ENCODE data around the gene UBE2QL1.
"Not testable (repeated sequence)": the region's sequence is repeated elsewhere in the genome, so short reads cannot be mapped to it uniquely, and the experiment has no call there.

UBE2QL1 gene

GRCh38 chr5:6497262-6497661 lies 48.6 kb downstream of the UBE2QL1 start:
- DNase-seq (ENCODE audit: low read depth in 2 of 2): no peak

GRCh38 chr5:6498968-6499367 lies 50.3 kb downstream of the UBE2QL1 start:
- DNase-seq (ENCODE audit: low read depth in 2 of 2): no peak

GRCh38 chr5:6501701-6502100 lies 53.0 kb downstream of the UBE2QL1 start:
- DNase-seq (ENCODE audit: low read depth in 2 of 2): no peak

GRCh38 chr5:6502421-6502820 lies 53.8 kb downstream of the UBE2QL1 start:
- no peak for DNase-seq (ENCODE audit: low read depth in 2 of 2)

- DNase-seq (ENCODE audit: low read depth in 2 of 2): no peak
These were observed 54.7 kb downstream of the UBE2QL1 start for GRCh38 chr5:6503342-6503741.

- no peak for DNase-seq (ENCODE audit: low read depth in 2 of 2)
These were observed 56.2 kb downstream of the UBE2QL1 start for GRCh38 chr5:6504677-6505415.

GRCh38 chr5:6505416-6505755 lies 56.7 kb downstream of the UBE2QL1 start:
- DNase-seq (ENCODE audit: low read depth in 2 of 2): no peak

GRCh38 chr5:6505783-6506557 lies 57.3 kb downstream of the UBE2QL1 start:
- no peak for DNase-seq (ENCODE audit: low read depth in 2 of 2)

- DNase-seq (ENCODE audit: low read depth in 2 of 2): no peak
These were observed 58.0 kb downstream of the UBE2QL1 start for GRCh38 chr5:6506611-6507010.

- DNase-seq (ENCODE audit: low read depth in 2 of 2): no peak
These were observed 60.3 kb downstream of the UBE2QL1 start for GRCh38 chr5:6508931-6509330.

GRCh38 chr5:6510132-6510531 lies 61.5 kb downstream of the UBE2QL1 start:
- no peak for DNase-seq (ENCODE audit: low read depth in 2 of 2)

- DNase-seq (ENCODE audit: low read depth in 2 of 2): no peak
These were observed 62.3 kb downstream of the UBE2QL1 start for GRCh38 chr5:6510973-6511372.

GRCh38 chr5:6515812-6516211 lies 67.2 kb downstream of the UBE2QL1 start:
- DNase-seq (ENCODE audit: low read depth in 2 of 2): not testable (repeated sequence)

GRCh38 chr5:6516823-6517222 lies 68.2 kb downstream of the UBE2QL1 start:
- DNase-seq (ENCODE audit: low read depth in 2 of 2): no peak

GRCh38 chr5:6517510-6517909 lies 68.9 kb downstream of the UBE2QL1 start:
- DNase-seq (ENCODE audit: low read depth in 2 of 2): no peak

GRCh38 chr5:6518298-6519057 lies 69.8 kb downstream of the UBE2QL1 start:
- no peak for DNase-seq (ENCODE audit: low read depth in 2 of 2)

- DNase-seq (ENCODE audit: low read depth in 2 of 2): no peak
These were observed 71.5 kb downstream of the UBE2QL1 start for GRCh38 chr5:6520201-6520600.

GRCh38 chr5:6522331-6522730 lies 73.7 kb downstream of the UBE2QL1 start:
- DNase-seq (ENCODE audit: low read depth in 2 of 2): no peak

- no peak for DNase-seq (ENCODE audit: low read depth in 2 of 2)
These were observed 74.3 kb downstream of the UBE2QL1 start for GRCh38 chr5:6522923-6523322.

- DNase-seq (ENCODE audit: low read depth in 2 of 2): no peak
These were observed 76.8 kb downstream of the UBE2QL1 start for GRCh38 chr5:6525422-6525821.

- no peak for DNase-seq (ENCODE audit: low read depth in 2 of 2)
These were observed 77.3 kb downstream of the UBE2QL1 start for GRCh38 chr5:6525910-6526309.

- DNase-seq (ENCODE audit: low read depth in 2 of 2): no peak
These were observed 79.2 kb downstream of the UBE2QL1 start for GRCh38 chr5:6527749-6528455.

Data from stimulated activated CD4-positive, alpha-beta T cell treated with anti-CD3 and anti-CD28 coated beads, Interleukin-15, amount 100 ng/mL, for 48 hours (primary cell).